Spinal cord (tissue), 10 donors: ENCODE data around the gene ITPKA. TPM values are rescaled to one million over a fixed set of nuclear protein-coding genes. Genes with fewer than 3 reads are reported as not detected.
A peak's percentile ranks its signal among the peaks of the same experiment; 100 is the strongest.

Experiments
- DNase-seq, 6 donors: peaks; one replicate each; pipeline versions ENCODE4 v3.0.0 to v3.0.0-alpha.2; 2013 to 2015; ENCODE audit warnings: low spot score in 6 of 6, low read depth in 4 of 6
- H3K27ac ChIP-seq: one replicate; pipeline ENCODE4 v1.5.1; 2013; ENCODE audit warnings: low read depth, low read length, control low read depth
- H3K27me3 ChIP-seq: one replicate; pipeline ENCODE4 v1.6.1; 2013; ENCODE audit warnings: low read length; ENCODE audit not compliant: control insufficient read depth, insufficient read depth
- H3K36me3 ChIP-seq: one replicate; pipeline ENCODE4 v1.6.1; 2013; ENCODE audit warnings: low read length; ENCODE audit not compliant: control insufficient read depth, insufficient read depth
- H3K4me1 ChIP-seq: one replicate; pipeline ENCODE4 v1.6.1; 2013; ENCODE audit warnings: low read length; ENCODE audit not compliant: control insufficient read depth, insufficient read depth
- H3K4me3 ChIP-seq: one replicate; pipeline ENCODE4 v1.5.1; 2013; ENCODE audit warnings: low read depth, low read length, control low read depth
- H3K9me3 ChIP-seq: one replicate; pipeline ENCODE4 v1.6.1; 2013; ENCODE audit warnings: low read length; ENCODE audit not compliant: control insufficient read depth, insufficient read depth
- WGBS: methylation state at CpG from one replicate; pipeline ENCODE4 v1.1.5; 2013; ENCODE audit warnings: missing lambda C conversion rate; ENCODE audit not compliant: insufficient coverage; 5-methylcytosine and 5-hydroxymethylcytosine counted together
- polyA plus RNA-seq, 2 donors: library from polyadenylated mRNA; unstranded; fragments of 120-200 nt; gene quantifications; one replicate each; pipeline ENCODE4 v1.2.1, GENCODE V29; 2013; ENCODE audit not compliant: insufficient read length in 2 of 2
- total RNA-seq, 2 donors: library from RNA; depleted of rRNA in 1 of 2; stranded (reverse); fragments of 120-200 nt in 1 of 2; fragments of >200 nt in 1 of 2; gene quantifications; one replicate each; pipeline versions ENCODE4 v1.2.3 to v1.2.4, GENCODE V29; 2013 to 2014
- donor health status: healthy.

The ITPKA gene
- total and polyA plus RNA-seq, 4 donors, result 0.89 to 2.0 (median 1.5) TPM

GRCh38 chr15:41498657-41499056 lies 5.0 kb downstream of the ITPKA start:
- no CpG with 5 or more reads among the region's 2 CpGs for WGBS
- H3K27ac ChIP-seq, result no peak overlapping the region

GRCh38 chr15:41499109-41499851 lies 5.6 kb downstream of the ITPKA start:
- peaks cover 53% of the 10 kb centered on the region for H3K4me1 ChIP-seq
- peaks cover 93% of the 10 kb centered on the region for H3K27me3 ChIP-seq
- H3K9me3 ChIP-seq, result no peaks in the 10 kb centered on the region
- DNase-seq, result no peak
- no peak overlapping the region for H3K27ac ChIP-seq
- no peak overlapping the region for H3K4me3 ChIP-seq
- 77% methylated on average over 4 of the region's 6 CpGs for WGBS
- no peaks in the 10 kb centered on the region for H3K36me3 ChIP-seq

More at GRCh38 chr15:41498657-41499056, 5.0 kb downstream of the ITPKA start:
- H3K4me1 ChIP-seq, result peaks cover 50% of the 10 kb centered on the region
- peaks cover 90% of the 10 kb centered on the region for H3K27me3 ChIP-seq
- no peaks in the 10 kb centered on the region for H3K9me3 ChIP-seq
- no peak for DNase-seq
- no peak overlapping the region for H3K4me3 ChIP-seq
- H3K36me3 ChIP-seq, result no peaks in the 10 kb centered on the region

DNA sequence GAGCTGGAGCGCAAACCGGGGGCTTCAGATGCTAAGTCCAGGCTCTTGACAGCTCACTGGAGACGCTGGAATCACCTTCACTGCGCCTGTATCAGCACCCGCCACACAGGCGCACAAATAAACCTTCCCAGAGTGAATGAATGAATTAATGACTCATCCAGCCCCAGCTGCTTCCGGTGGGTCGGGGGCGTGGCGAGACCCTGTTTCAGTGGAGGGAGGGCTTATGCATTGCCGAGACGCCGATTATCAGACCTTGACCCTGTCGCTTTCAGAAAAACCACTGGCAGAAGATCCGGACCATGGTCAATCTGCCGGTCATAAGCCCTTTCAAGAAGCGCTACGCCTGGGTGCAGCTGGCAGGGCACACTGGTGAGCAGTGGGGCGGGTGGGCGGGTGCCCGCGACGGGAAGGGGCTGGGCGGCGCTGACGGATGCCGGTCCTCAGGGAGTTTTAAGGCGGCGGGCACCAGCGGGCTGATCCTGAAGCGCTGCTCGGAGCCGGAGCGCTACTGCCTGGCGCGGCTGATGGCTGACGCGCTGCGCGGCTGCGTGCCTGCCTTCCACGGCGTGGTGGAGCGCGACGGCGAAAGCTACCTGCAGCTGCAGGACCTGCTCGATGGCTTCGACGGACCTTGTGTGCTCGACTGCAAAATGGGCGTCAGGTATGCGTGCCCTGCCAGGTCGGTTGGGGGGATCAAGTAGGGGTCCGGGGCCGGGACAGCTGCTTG lies 7.7 kb downstream of the ITPKA start:
- Histone ChIP-seq H3K27me3 (peaks cover 91% of the 10 kb centered on the region), H3K36me3 (no peaks in the 10 kb centered on the region), H3K4me3 (no peak overlapping the region), H3K27ac (no peak overlapping the region), H3K9me3 (no peaks in the 10 kb centered on the region), H3K4me1 (peaks cover 36% of the 10 kb centered on the region)
- DNase-seq, result peak in 2 of 6 donors; percentile 46 to 60
- WGBS, result under 1% methylated on average over 52 of the region's 56 CpGs

GRCh38 chr15:41501931-41502794 lies 8.5 kb downstream of the ITPKA start:
- H3K4me3 ChIP-seq, result no peak overlapping the region
- DNase-seq, result peak in 2 of 6 donors; percentile 36 to 59
- H3K27me3 ChIP-seq, result peaks cover 83% of the 10 kb centered on the region

DNA sequence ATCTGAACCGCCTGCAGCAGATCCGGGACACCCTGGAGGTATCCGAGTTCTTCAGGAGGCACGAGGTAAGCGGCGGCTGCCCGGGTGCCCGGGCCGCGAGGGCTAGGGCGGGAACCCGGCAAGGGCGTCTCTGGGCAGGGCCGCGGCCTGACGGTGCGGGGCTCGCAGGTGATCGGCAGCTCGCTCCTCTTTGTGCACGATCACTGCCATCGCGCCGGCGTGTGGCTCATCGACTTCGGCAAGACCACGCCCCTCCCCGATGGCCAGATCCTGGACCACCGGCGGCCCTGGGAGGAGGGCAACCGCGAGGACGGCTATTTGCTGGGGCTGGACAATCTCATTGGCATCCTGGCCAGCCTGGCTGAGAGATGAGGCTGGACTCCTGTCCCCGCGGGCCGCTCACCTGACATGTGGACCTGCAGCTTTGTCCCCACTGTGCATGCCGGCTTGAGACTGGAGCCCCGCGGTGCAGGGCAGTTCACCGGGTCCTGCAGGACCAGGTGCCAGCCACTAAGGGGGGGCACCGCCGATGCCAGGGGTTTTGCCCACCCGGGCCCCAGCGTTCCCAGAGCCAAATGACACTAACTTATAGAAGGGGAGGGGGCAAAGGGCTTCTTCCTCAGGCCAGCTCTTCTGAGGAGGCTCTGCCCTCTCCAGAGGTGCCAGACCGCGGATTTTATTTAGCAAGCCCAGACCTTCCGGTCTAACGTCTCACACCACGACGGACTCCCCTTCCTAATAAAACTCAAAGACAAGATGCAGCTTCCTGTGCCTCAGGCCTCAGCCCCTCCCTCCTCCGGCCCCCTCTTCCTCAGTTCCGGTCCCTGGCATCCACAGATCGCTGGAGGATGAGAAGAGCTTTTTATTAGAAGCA lies 9.4 kb downstream of the ITPKA start:
- Histone ChIP-seq H3K27ac (no peak overlapping the region), H3K27me3 (peaks cover 82% of the 10 kb centered on the region), H3K9me3 (no peaks in the 10 kb centered on the region), H3K36me3 (no peaks in the 10 kb centered on the region), H3K4me1 (peaks cover 36% of the 10 kb centered on the region), H3K4me3 (no peak overlapping the region)
- no peak for DNase-seq
- 7% methylated on average over 51 of the region's 54 CpGs for WGBS

More at GRCh38 chr15:41501931-41502794, 8.5 kb downstream of the ITPKA start:
- 2% methylated on average over 62 of the region's 64 CpGs for WGBS
- Histone ChIP-seq H3K4me1 (peaks cover 36% of the 10 kb centered on the region), H3K9me3 (no peaks in the 10 kb centered on the region), H3K27ac (no peak overlapping the region), H3K36me3 (no peaks in the 10 kb centered on the region)

GRCh38 chr15:41503669-41504010 lies 10.0 kb downstream of the ITPKA start:
- Histone ChIP-seq H3K4me1 (peaks cover 36% of the 10 kb centered on the region), H3K9me3 (no peaks in the 10 kb centered on the region), H3K36me3 (no peaks in the 10 kb centered on the region), H3K27me3 (peaks cover 77% of the 10 kb centered on the region), H3K27ac (no peak overlapping the region), H3K4me3 (no peak overlapping the region)
- DNase-seq, result peak in 2 of 6 donors; percentile 3 to 31
- WGBS, result 49% methylated on average over 5 of the region's 5 CpGs

- H3K27ac ChIP-seq, result no peak overlapping the region
- no peak overlapping the region for H3K4me3 ChIP-seq
- peaks cover 69% of the 10 kb centered on the region for H3K27me3 ChIP-seq
- no peak for DNase-seq
- H3K9me3 ChIP-seq, result no peaks in the 10 kb centered on the region
- H3K36me3 ChIP-seq, result no peaks in the 10 kb centered on the region
- peaks cover 36% of the 10 kb centered on the region for H3K4me1 ChIP-seq
- WGBS, result 88% methylated on average over 5 of the region's 13 CpGs
Observed at GRCh38 chr15:41504751-41505492, 11.2 kb downstream of the ITPKA start.

- WGBS, result 80% methylated on average over 3 of the region's 4 CpGs
- no peak for DNase-seq
- Histone ChIP-seq H3K27me3 (peaks cover 69% of the 10 kb centered on the region), H3K4me3 (no peak overlapping the region), H3K4me1 (peaks cover 36% of the 10 kb centered on the region), H3K36me3 (no peaks in the 10 kb centered on the region), H3K9me3 (no peaks in the 10 kb centered on the region), H3K27ac (no peak overlapping the region)
Observed at GRCh38 chr15:41505776-41506175, 12.1 kb downstream of the ITPKA start.
